HepG2 (cell line): ENCODE data around the gene XXYLT1. TPM values are rescaled to one million over a fixed set of nuclear protein-coding genes. Genes with fewer than 3 reads are reported as not detected.

Source experiments
- ATAC-seq: fragments of 200-7000 bp; cut with Tn5 transposase; 3 replicates; pipeline ENCODE4 v1.9.1; 2020; ENCODE audit warnings: mild to moderate bottlenecking, moderate library complexity
- BruUV-seq: library from RNA; stranded (reverse); fragments of 400-500 nt; replicated peaks from 2 replicates; lab custom pipeline; 2021; lab: Mats Ljungman, UMichigan
- CTCF ChIA-PET: fragments of 300-600 bp; formaldehyde crosslinking; extraction: SDS; loops from one replicate; lab custom pipeline; 2021; ENCODE audit warnings: low total read pairs, inconsistent platforms, low intra/inter-chr PET ratio; lab: Yijun Ruan, JAX
- POLR2A ChIA-PET: fragments of 350-600 bp; sonication (Branson Sonifier 250); formaldehyde crosslinking; loops from one replicate; lab custom pipeline; 2020; ENCODE audit warnings: antibody characterized with exemption, inconsistent platforms; lab: Yijun Ruan, JAX
- DNase-seq: peaks from one replicate; pipeline ENCODE4 v3.0.0-alpha.2; 2015; ENCODE audit warnings: low spot score
- FAIRE-seq: peaks from 3 replicates; lab custom pipeline; 2011; peaks lifted over from hg19 to GRCh38; lab: Jason Lieb, UNC
- H2AFZ ChIP-seq: one replicate; pipeline ENCODE4 v1.6.1; 2011; ENCODE audit warnings: low read length, inconsistent platforms
- H3K27ac ChIP-seq: fragments of 300-600 bp; 3 replicates; pipeline ENCODE4 v1.8.0; 2011; ENCODE audit warnings: mixed run types, mild to moderate bottlenecking, mixed read lengths, low read length, inconsistent platforms; ENCODE audit not compliant: insufficient read depth; ENCODE audit errors: extremely low read length
- H3K27me3 ChIP-seq, 2 experiments: fragments of 200-600 bp in 1 of 2; 2 replicates in 1 of 2; 3 replicates in 1 of 2; pipeline versions ENCODE4 v1.6.0 to v1.8.0; 2011; ENCODE audit warnings: low read length in 2 of 2, mild to moderate bottlenecking in 2 of 2, moderate library complexity in 2 of 2, inconsistent platforms in 1 of 2; ENCODE audit not compliant: insufficient read depth in 2 of 2, control insufficient read depth in 1 of 2
- H3K36me3 ChIP-seq, 2 experiments: fragments of 200-600 bp in 1 of 2; replicated peaks in 1 of 2; 2 replicates in 1 of 2; 3 replicates in 1 of 2; pipeline versions ENCODE4 v1.5.1 to v1.8.0; 2011; ENCODE audit warnings: low read length in 2 of 2, inconsistent platforms in 1 of 2; ENCODE audit not compliant: insufficient read depth in 2 of 2, control insufficient read depth in 1 of 2
- H3K4me1 ChIP-seq: 2 replicates; pipeline ENCODE4 v1.5.1; 2012; ENCODE audit warnings: low read length, inconsistent platforms; ENCODE audit not compliant: insufficient read depth
- H3K4me2 ChIP-seq: 2 replicates; pipeline ENCODE4 v1.6.0; 2011; ENCODE audit warnings: low read depth, low read length, inconsistent platforms
- H3K4me3 ChIP-seq, 3 experiments: fragments of 200-600 bp in 1 of 3; sonication (generic), shearing (Covaris generic) in 1 of 3; replicated peaks in 1 of 3; 2 replicates each; pipeline ENCODE4 v1.5.1; 2011 to 2016; ENCODE audit warnings: low read length in 3 of 3, inconsistent platforms in 2 of 3, low read depth in 2 of 3, mild to moderate bottlenecking in 2 of 3, control low read depth in 1 of 3, mixed read lengths in 1 of 3; ENCODE audit not compliant: insufficient read depth in 1 of 3
- H3K79me2 ChIP-seq: one replicate; pipeline ENCODE4 v1.6.1; 2011; ENCODE audit warnings: low read length, inconsistent platforms; ENCODE audit not compliant: insufficient read depth
- H3K9ac ChIP-seq: 2 replicates; pipeline ENCODE4 v1.6.0; 2011; ENCODE audit warnings: mild to moderate bottlenecking, low read depth, low read length, inconsistent platforms; ENCODE audit not compliant: insufficient read depth
- H3K9me3 ChIP-seq: 2 replicates; pipeline ENCODE4 v1.5.1; 2012; ENCODE audit warnings: mild to moderate bottlenecking, low read length
- H4K20me1 ChIP-seq: 2 replicates; pipeline ENCODE4 v1.6.0; 2011; ENCODE audit warnings: inconsistent platforms, mild to moderate bottlenecking, low read length, moderate library complexity; ENCODE audit not compliant: insufficient read depth
- CREB1 ChIP-seq, 2 experiments: fragments of 450-650 bp in 1 of 2; IDR thresholded peaks; 2 replicates each; pipeline ENCODE4 v1.6.1; 2016 to 2017; ENCODE audit warnings: control low read depth in 1 of 2, mild to moderate bottlenecking in 1 of 2, missing compliant biosample characterization in 1 of 2, missing genetic modification characterization in 1 of 2
- ELF3 ChIP-seq: IDR thresholded peaks from 2 replicates; pipeline ENCODE4 v1.6.1; 2016; ENCODE audit warnings: missing genetic modification reagents, missing compliant biosample characterization
- HNF4A ChIP-seq: sonication (generic); formaldehyde crosslinking; IDR thresholded peaks from 2 replicates; pipeline ENCODE4 v1.4.0; 2020; ENCODE audit warnings: missing genetic modification reagents
- HNF4G ChIP-seq, 2 experiments: sonication (generic) in 1 of 2; formaldehyde crosslinking in 1 of 2; IDR thresholded peaks; 2 replicates each; pipeline versions ENCODE4 v1.4.0 to v1.6.1; 2011 to 2020; ENCODE audit warnings: borderline replicate concordance in 2 of 2, low read depth in 2 of 2, mild to moderate bottlenecking in 2 of 2, low read length in 1 of 2, missing genetic modification reagents in 1 of 2, moderate library complexity in 1 of 2
- LCORL ChIP-seq, 2 experiments: fragments of 450-650 bp in 1 of 2; sonication (generic) in 1 of 2; formaldehyde crosslinking in 1 of 2; IDR thresholded peaks; 2 replicates each; pipeline versions ENCODE4 v1.5.0 to v1.6.1; 2017 to 2020; ENCODE audit warnings: antibody characterized with exemption in 1 of 2, missing genetic modification reagents in 1 of 2
- MED1 ChIP-seq: sonication (generic); formaldehyde crosslinking; IDR thresholded peaks from 2 replicates; pipeline ENCODE4 v1.4.0; 2020; ENCODE audit warnings: missing genetic modification reagents
- SALL1 ChIP-seq: sonication (generic); formaldehyde crosslinking; IDR thresholded peaks from 2 replicates; pipeline ENCODE4 v1.8.0; 2022; ENCODE audit warnings: mild to moderate bottlenecking, missing genetic modification reagents
- TP53 ChIP-seq: sonication (generic); formaldehyde crosslinking; conservative IDR thresholded peaks from 2 replicates; pipeline ENCODE4 v1.4.0; 2020; ENCODE audit warnings: missing genetic modification reagents
- ZNF543 ChIP-seq: sonication (generic); formaldehyde crosslinking; IDR thresholded peaks from 2 replicates; pipeline ENCODE4 v1.4.0; 2020; ENCODE audit warnings: mild to moderate bottlenecking, missing genetic modification reagents
- ZNF549 ChIP-seq: sonication (generic); formaldehyde crosslinking; IDR thresholded peaks from 2 replicates; pipeline ENCODE4 v1.5.0; 2020; ENCODE audit warnings: missing genetic modification reagents
- ZNF713 ChIP-seq: sonication (generic); formaldehyde crosslinking; IDR thresholded peaks from 2 replicates; pipeline ENCODE4 v1.4.0; 2020; ENCODE audit warnings: mild to moderate bottlenecking, missing genetic modification reagents
- ZNF781 ChIP-seq: sonication (generic); formaldehyde crosslinking; IDR thresholded peaks from 2 replicates; pipeline ENCODE4 v1.5.1; 2020; ENCODE audit warnings: borderline replicate concordance, mild to moderate bottlenecking, missing genetic modification reagents; ENCODE audit errors: not compliant biosample characterization
- WGBS: methylation state at CpG from one replicate; pipeline ENCODE4 v1.1.6; 2017; ENCODE audit warnings: low lambda C conversion rate; 5-methylcytosine and 5-hydroxymethylcytosine counted together
- in situ Hi-C: cut with HindIII; loops from 2 replicates; pipeline ENCODE4 v1.10.0; 2017; ENCODE audit warnings: low pct_unique_long_range_greater_than_20kb; ENCODE audit not compliant: extremely low pct_ligation_motif_present
- intact Hi-C: fragments of 100-400 bp; cut with micrococcal nuclease; formaldehyde crosslinking; loops from one replicate; pipeline ENCODE4 v1.10.0; 2022; ENCODE audit not compliant: unreplicated experiment
- polyA plus RNA-seq, 8 experiments: library from polyadenylated mRNA; depleted of rRNA in 3 of 8; stranded (reverse) in 7 of 8; unstranded in 1 of 8; fragments of >200 nt; fragmentation: Illumina TruSeq in 4 of 8; extraction: Trizol in 4 of 8; gene quantifications; 2 replicates each; pipeline versions ENCODE4 v1.2.1 to v1.2.3, GENCODE V29; 2011 to 2016; ENCODE audit warnings: low read depth in 4 of 8, missing spikeins in 1 of 8, mixed read lengths in 1 of 8; ENCODE audit not compliant: insufficient read depth in 1 of 8
- total RNA-seq, 5 experiments: library from RNA; depleted of rRNA; stranded (reverse); fragments of >200 nt; fragmentation: Illumina TruSeq; extraction: Trizol; gene quantifications; 2 replicates each; pipeline ENCODE4 v1.2.3, GENCODE V29; 2016; ENCODE audit warnings: low read depth in 1 of 5
- TF ChIP-seq, protein P1 (sequence below): sonication (generic); formaldehyde crosslinking; IDR thresholded peaks from 2 replicates; pipeline ENCODE4 v1.4.0; 2020; ENCODE audit warnings: mild to moderate bottlenecking, missing genetic modification reagents, borderline replicate concordance
- TF ChIP-seq, protein P2 (sequence below): sonication (generic); formaldehyde crosslinking; conservative IDR thresholded peaks from 2 replicates; pipeline ENCODE4 v1.4.0; 2020; ENCODE audit warnings: mild to moderate bottlenecking, missing genetic modification reagents, moderate library complexity

Gene XXYLT1
- total and polyA plus RNA-seq, 2 of the 13 experiments (the other 11 are each of a cell fraction or from before 2014, with no cell fraction given), result 17.7 to 19.0 TPM

- intact Hi-C loops, result loop anchor here (5.0 kb wide), 1 partner anchor 486 kb away; no protein-coding TSS in a partner anchor
- Histone ChIP-seq H3K27me3 (no peaks in the 10 kb centered on the region), H3K4me1 (peaks cover 62% of the 10 kb centered on the region), H3K36me3 (no peaks in the 10 kb centered on the region), H3K9ac (peak overlapping the region; percentile 7; the same call in 1 of the 2 replicates), H3K4me2 (no peak overlapping the region), H3K4me3 (no peak overlapping the region; a peak in 1 of 6 replicates), H4K20me1 (no peaks in the 10 kb centered on the region), H3K79me2 (peaks cover 3% of the 10 kb centered on the region), H3K27ac (peak overlapping the region; percentile 61), H3K9me3 (no peaks in the 10 kb centered on the region), H2AFZ (no peak overlapping the region)
- FAIRE-seq (peak; percentile 28), DNase-seq (no peak), ATAC-seq (no peak; the same call in 2 of the 3 replicates)
- no TSS peak for BruUV-seq
- WGBS, result 65% methylated on average over 6 of the region's 6 CpGs
- in situ Hi-C loops, result no loop called here
- ChIA-PET CTCF (no interaction called here), POLR2A (interaction anchor here (1.4 kb wide), 1 partner anchor 31 kb away, joined by 6 read pairs; no protein-coding TSS in a partner anchor)
- TF ChIP-seq TP53, result 0 out of 2 replicates have a peak, but pooled peaks have one; percentile 55
- TF ChIP-seq, protein P1, sequence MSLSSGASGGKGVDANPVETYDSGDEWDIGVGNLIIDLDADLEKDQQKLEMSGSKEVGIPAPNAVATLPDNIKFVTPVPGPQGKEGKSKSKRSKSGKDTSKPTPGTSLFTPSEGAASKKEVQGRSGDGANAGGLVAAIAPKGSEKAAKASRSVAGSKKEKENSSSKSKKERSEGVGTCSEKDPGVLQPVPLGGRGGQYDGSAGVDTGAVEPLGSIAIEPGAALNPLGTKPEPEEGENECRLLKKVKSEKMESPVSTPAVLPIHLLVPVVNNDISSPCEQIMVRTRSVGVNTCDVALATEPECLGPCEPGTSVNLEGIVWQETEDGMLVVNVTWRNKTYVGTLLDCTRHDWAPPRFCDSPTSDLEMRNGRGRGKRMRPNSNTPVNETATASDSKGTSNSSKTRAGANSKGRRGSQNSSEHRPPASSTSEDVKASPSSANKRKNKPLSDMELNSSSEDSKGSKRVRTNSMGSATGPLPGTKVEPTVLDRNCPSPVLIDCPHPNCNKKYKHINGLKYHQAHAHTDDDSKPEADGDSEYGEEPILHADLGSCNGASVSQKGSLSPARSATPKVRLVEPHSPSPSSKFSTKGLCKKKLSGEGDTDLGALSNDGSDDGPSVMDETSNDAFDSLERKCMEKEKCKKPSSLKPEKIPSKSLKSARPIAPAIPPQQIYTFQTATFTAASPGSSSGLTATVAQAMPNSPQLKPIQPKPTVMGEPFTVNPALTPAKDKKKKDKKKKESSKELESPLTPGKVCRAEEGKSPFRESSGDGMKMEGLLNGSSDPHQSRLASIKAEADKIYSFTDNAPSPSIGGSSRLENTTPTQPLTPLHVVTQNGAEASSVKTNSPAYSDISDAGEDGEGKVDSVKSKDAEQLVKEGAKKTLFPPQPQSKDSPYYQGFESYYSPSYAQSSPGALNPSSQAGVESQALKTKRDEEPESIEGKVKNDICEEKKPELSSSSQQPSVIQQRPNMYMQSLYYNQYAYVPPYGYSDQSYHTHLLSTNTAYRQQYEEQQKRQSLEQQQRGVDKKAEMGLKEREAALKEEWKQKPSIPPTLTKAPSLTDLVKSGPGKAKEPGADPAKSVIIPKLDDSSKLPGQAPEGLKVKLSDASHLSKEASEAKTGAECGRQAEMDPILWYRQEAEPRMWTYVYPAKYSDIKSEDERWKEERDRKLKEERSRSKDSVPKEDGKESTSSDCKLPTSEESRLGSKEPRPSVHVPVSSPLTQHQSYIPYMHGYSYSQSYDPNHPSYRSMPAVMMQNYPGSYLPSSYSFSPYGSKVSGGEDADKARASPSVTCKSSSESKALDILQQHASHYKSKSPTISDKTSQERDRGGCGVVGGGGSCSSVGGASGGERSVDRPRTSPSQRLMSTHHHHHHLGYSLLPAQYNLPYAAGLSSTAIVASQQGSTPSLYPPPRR (CRISPR knock-in tag), result peak; percentile 49; the same call in 1 of the 2 replicates
- no peak for TF ChIP-seq ZNF781
- peak; percentile 81 for TF ChIP-seq SALL1 (CRISPR knock-in tag)
- TF ChIP-seq ELF3 (CRISPR knock-in tag), result 0 out of 2 replicates have a peak, but pooled peaks have one; percentile 15
- TF ChIP-seq ZNF713 (CRISPR knock-in tag), result 0 out of 2 replicates have a peak, but pooled peaks have one; percentile 38
- 0 out of 2 replicates have a peak, but pooled peaks have one; percentile 7 for TF ChIP-seq MED1 (CRISPR knock-in tag)
- TF ChIP-seq, protein P2, sequence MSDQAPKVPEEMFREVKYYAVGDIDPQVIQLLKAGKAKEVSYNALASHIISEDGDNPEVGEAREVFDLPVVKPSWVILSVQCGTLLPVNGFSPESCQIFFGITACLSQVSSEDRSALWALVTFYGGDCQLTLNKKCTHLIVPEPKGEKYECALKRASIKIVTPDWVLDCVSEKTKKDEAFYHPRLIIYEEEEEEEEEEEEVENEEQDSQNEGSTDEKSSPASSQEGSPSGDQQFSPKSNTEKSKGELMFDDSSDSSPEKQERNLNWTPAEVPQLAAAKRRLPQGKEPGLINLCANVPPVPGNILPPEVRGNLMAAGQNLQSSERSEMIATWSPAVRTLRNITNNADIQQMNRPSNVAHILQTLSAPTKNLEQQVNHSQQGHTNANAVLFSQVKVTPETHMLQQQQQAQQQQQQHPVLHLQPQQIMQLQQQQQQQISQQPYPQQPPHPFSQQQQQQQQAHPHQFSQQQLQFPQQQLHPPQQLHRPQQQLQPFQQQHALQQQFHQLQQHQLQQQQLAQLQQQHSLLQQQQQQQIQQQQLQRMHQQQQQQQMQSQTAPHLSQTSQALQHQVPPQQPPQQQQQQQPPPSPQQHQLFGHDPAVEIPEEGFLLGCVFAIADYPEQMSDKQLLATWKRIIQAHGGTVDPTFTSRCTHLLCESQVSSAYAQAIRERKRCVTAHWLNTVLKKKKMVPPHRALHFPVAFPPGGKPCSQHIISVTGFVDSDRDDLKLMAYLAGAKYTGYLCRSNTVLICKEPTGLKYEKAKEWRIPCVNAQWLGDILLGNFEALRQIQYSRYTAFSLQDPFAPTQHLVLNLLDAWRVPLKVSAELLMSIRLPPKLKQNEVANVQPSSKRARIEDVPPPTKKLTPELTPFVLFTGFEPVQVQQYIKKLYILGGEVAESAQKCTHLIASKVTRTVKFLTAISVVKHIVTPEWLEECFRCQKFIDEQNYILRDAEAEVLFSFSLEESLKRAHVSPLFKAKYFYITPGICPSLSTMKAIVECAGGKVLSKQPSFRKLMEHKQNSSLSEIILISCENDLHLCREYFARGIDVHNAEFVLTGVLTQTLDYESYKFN (CRISPR knock-in tag), result peak; percentile 60
- peak; percentile 40 for TF ChIP-seq HNF4A (CRISPR knock-in tag)
- no peak for TF ChIP-seq HNF4G (IDR thresholded peaks at IDR 0.05; ENCODE audit: borderline replicate concordance, low read depth, low read length)
- 0 out of 2 replicates have a peak, but pooled peaks have one; percentile 25 for TF ChIP-seq HNF4G (CRISPR knock-in tag; IDR thresholded peaks at IDR 0.05; ENCODE audit: borderline replicate concordance, low read depth)
- no peak for TF ChIP-seq CREB1 (IDR thresholded peaks at IDR 0.05)
- TF ChIP-seq CREB1 (CRISPR knock-in tag; IDR thresholded peaks at IDR 0.05), result no peak
- TF ChIP-seq LCORL (IDR thresholded peaks at IDR 0.05), result no peak
- TF ChIP-seq LCORL (CRISPR knock-in tag; IDR thresholded peaks at IDR 0.05), result peak; percentile 57; the same call in 1 of the 2 replicates
- TF ChIP-seq ZNF543 (CRISPR knock-in tag), result no peak
- TF ChIP-seq ZNF549 (CRISPR knock-in tag), result no peak
Observed at GRCh38 chr3:195168009-195168762, 102.8 kb downstream of the XXYLT1 start.
